Stimulated activated naive CD4-positive, alpha-beta T cell treated with Interleukin-2 at 50 U/mL for 16 hours (primary cell): ENCODE data around the gene N4BP2.
A peak's percentile ranks its signal among the peaks of the same experiment; 100 is the strongest.

Experiments used
- DNase-seq: peaks from one replicate; lab custom pipeline; 2025; lab: John Stamatoyannopoulos, UW

N4BP2 gene

GRCh38 chr4:40192114-40193015, 135.7 kb downstream of the N4BP2 start:
- DNase-seq, result no peak

GRCh38 chr4:40193016-40193571, 136.4 kb downstream of the N4BP2 start:
- DNase-seq, result no peak

GRCh38 chr4:40193578-40193977, 136.9 kb downstream of the N4BP2 start:
- DNase-seq, result no peak

- DNase-seq, result peak; percentile 38
Measured at GRCh38 chr4:40194602-40195161, 138.0 kb downstream of the N4BP2 start.

GRCh38 chr4:40195182-40196177, 138.8 kb downstream of the N4BP2 start:
- no peak for DNase-seq

- no peak for DNase-seq
Measured at GRCh38 chr4:40196272-40196671, 139.6 kb downstream of the N4BP2 start.

- peak; percentile 75 for DNase-seq
Measured at GRCh38 chr4:40196724-40197281, 140.2 kb downstream of the N4BP2 start, which contains the start of gene RHOH. Gene RHOH (plus strand): TSS chr4:40197031. CDS start chr4:40243387, 46,356 bp downstream.

GRCh38 chr4:40197879-40198689, 141.4 kb downstream of the N4BP2 start:
- no peak for DNase-seq

GRCh38 chr4:40199179-40199670, 142.6 kb downstream of the N4BP2 start:
- DNase-seq, result peak; percentile 9

GRCh38 chr4:40199999-40200874, 143.6 kb downstream of the N4BP2 start:
- peak; percentile 57 for DNase-seq

GRCh38 chr4:40200875-40201801, 144.5 kb downstream of the N4BP2 start:
- DNase-seq, result no peak

- DNase-seq, result no peak
Measured at GRCh38 chr4:40201898-40202297, 145.2 kb downstream of the N4BP2 start.

GRCh38 chr4:40202474-40202873, 145.8 kb downstream of the N4BP2 start:
- no peak for DNase-seq

- no peak for DNase-seq
Measured at GRCh38 chr4:40204507-40205258, 148.0 kb downstream of the N4BP2 start.

GRCh38 chr4:40205259-40206198, 148.9 kb downstream of the N4BP2 start:
- DNase-seq, result peak; percentile 12

- no peak for DNase-seq
Measured at GRCh38 chr4:40206426-40206825, 149.8 kb downstream of the N4BP2 start.
